ENCODE data around the gene SLC5A4.
"Not testable (repeated sequence)": the region's sequence is repeated elsewhere in the genome, so short reads cannot be mapped to it uniquely, and the experiment has no call there.

The SLC5A4 gene

GRCh38 chr22:32267011-32267410 lies 11.9 kb upstream of the SLC5A4 start:
- H3K9me3 ChIP-seq (ENCODE audit: insufficient read depth, low read length) = no peaks in the 10 kb centered on the region
- no peak overlapping the region for H2AFZ ChIP-seq (ENCODE audit: low read depth, low read length, severe bottlenecking)
- no peaks in the 10 kb centered on the region for H3K36me3 ChIP-seq (ENCODE audit: low read length)
- no peaks in the 10 kb centered on the region for H3K79me2 ChIP-seq (ENCODE audit: insufficient read depth, low read length)
- H3K4me3 ChIP-seq (ENCODE audit: insufficient read depth, low read length, poor library complexity, severe bottlenecking) = no peak overlapping the region
- no peaks in the 10 kb centered on the region for H4K20me1 ChIP-seq (ENCODE audit: low read depth, low read length)
- H3K27me3 ChIP-seq (ENCODE audit: low read length) = no peaks in the 10 kb centered on the region
- no peaks in the 10 kb centered on the region for H3F3A ChIP-seq (ENCODE audit: insufficient read depth)
- no peak overlapping the region for H3K9ac ChIP-seq (ENCODE audit: low read length)
- no peak for TF ChIP-seq CTCF (IDR thresholded peaks at IDR 0.05; ENCODE audit: insufficient read depth, low read length, poor library complexity, severe bottlenecking)
- TF ChIP-seq EZH2phosphoT487 (conservative IDR thresholded peaks at IDR 0.05; ENCODE audit: low read length) = no peak
- no peaks in the 10 kb centered on the region for H3K9me2 ChIP-seq (replicated peaks; ENCODE audit: insufficient read depth, low read length)
- no peak overlapping the region for H3K4me2 ChIP-seq (ENCODE audit: low read depth, low read length, poor library complexity, severe bottlenecking)
- no peak overlapping the region for H3K27ac ChIP-seq (ENCODE audit: low read depth, low read length)

GRCh38 chr22:32265882-32266767 lies 11.0 kb upstream of the SLC5A4 start:
- Histone ChIP-seq H3K27ac (ENCODE audit: low read depth, low read length) (no peak overlapping the region), H3K36me3 (ENCODE audit: low read length) (no peaks in the 10 kb centered on the region), H4K20me1 (ENCODE audit: low read depth, low read length) (no peaks in the 10 kb centered on the region), H3K79me2 (ENCODE audit: insufficient read depth, low read length) (no peaks in the 10 kb centered on the region), H3K4me3 (ENCODE audit: insufficient read depth, low read length, poor library complexity, severe bottlenecking) (no peak overlapping the region), H3K9me2 (replicated peaks; ENCODE audit: insufficient read depth, low read length) (no peaks in the 10 kb centered on the region), H3K9me3 (ENCODE audit: insufficient read depth, low read length) (no peaks in the 10 kb centered on the region), H3F3A (ENCODE audit: insufficient read depth) (no peaks in the 10 kb centered on the region), H3K27me3 (ENCODE audit: low read length) (no peaks in the 10 kb centered on the region), H2AFZ (ENCODE audit: low read depth, low read length, severe bottlenecking) (peak overlapping the region; percentile 15), H3K9ac (ENCODE audit: low read length) (no peak overlapping the region), H3K4me2 (ENCODE audit: low read depth, low read length, poor library complexity, severe bottlenecking) (no peak overlapping the region)
- TF ChIP-seq EZH2phosphoT487 (conservative IDR thresholded peaks at IDR 0.05; ENCODE audit: low read length) (no peak), CTCF (IDR thresholded peaks at IDR 0.05; ENCODE audit: insufficient read depth, low read length, poor library complexity, severe bottlenecking) (peak; percentile 79)

GRCh38 chr22:32263678-32264077 lies 8.5 kb upstream of the SLC5A4 start:
- not testable (repeated sequence) for H3K79me2 ChIP-seq (ENCODE audit: insufficient read depth, low read length); H3F3A ChIP-seq (ENCODE audit: insufficient read depth); H3K4me3 ChIP-seq (ENCODE audit: insufficient read depth, low read length, poor library complexity, severe bottlenecking); H3K36me3 ChIP-seq (ENCODE audit: low read length); H3K27me3 ChIP-seq (ENCODE audit: low read length); H2AFZ ChIP-seq (ENCODE audit: low read depth, low read length, severe bottlenecking); H3K9me3 ChIP-seq (ENCODE audit: insufficient read depth, low read length); H3K27ac ChIP-seq (ENCODE audit: low read depth, low read length); H3K4me2 ChIP-seq (ENCODE audit: low read depth, low read length, poor library complexity, severe bottlenecking); H3K9ac ChIP-seq (ENCODE audit: low read length); H3K9me2 ChIP-seq (replicated peaks; ENCODE audit: insufficient read depth, low read length); H4K20me1 ChIP-seq (ENCODE audit: low read depth, low read length)

- H3K27ac ChIP-seq (ENCODE audit: low read depth, low read length) = no peak overlapping the region
- no peaks in the 10 kb centered on the region for H3K27me3 ChIP-seq (ENCODE audit: low read length)
- no peaks in the 10 kb centered on the region for H4K20me1 ChIP-seq (ENCODE audit: low read depth, low read length)
- H3K4me3 ChIP-seq (ENCODE audit: insufficient read depth, low read length, poor library complexity, severe bottlenecking) = no peak overlapping the region
- H3K9me3 ChIP-seq (ENCODE audit: insufficient read depth, low read length) = no peaks in the 10 kb centered on the region
- H2AFZ ChIP-seq (ENCODE audit: low read depth, low read length, severe bottlenecking) = no peak overlapping the region
- H3K9me2 ChIP-seq (replicated peaks; ENCODE audit: insufficient read depth, low read length) = no peaks in the 10 kb centered on the region
- no peak overlapping the region for H3K4me2 ChIP-seq (ENCODE audit: low read depth, low read length, poor library complexity, severe bottlenecking)
- H3K79me2 ChIP-seq (ENCODE audit: insufficient read depth, low read length) = no peaks in the 10 kb centered on the region
- no peaks in the 10 kb centered on the region for H3K36me3 ChIP-seq (ENCODE audit: low read length)
- no peak for TF ChIP-seq CTCF (IDR thresholded peaks at IDR 0.05; ENCODE audit: insufficient read depth, low read length, poor library complexity, severe bottlenecking)
- no peak for TF ChIP-seq EZH2phosphoT487 (conservative IDR thresholded peaks at IDR 0.05; ENCODE audit: low read length)
- H3K9ac ChIP-seq (ENCODE audit: low read length) = no peak overlapping the region
- no peaks in the 10 kb centered on the region for H3F3A ChIP-seq (ENCODE audit: insufficient read depth)
These were observed 6.2 kb upstream of the SLC5A4 start for GRCh38 chr22:32261306-32261705.

All from SU-DHL-6 (cell line).